ENCODE results near the gene CCDC122.

- TF ChIP-seq, protein P1, sequence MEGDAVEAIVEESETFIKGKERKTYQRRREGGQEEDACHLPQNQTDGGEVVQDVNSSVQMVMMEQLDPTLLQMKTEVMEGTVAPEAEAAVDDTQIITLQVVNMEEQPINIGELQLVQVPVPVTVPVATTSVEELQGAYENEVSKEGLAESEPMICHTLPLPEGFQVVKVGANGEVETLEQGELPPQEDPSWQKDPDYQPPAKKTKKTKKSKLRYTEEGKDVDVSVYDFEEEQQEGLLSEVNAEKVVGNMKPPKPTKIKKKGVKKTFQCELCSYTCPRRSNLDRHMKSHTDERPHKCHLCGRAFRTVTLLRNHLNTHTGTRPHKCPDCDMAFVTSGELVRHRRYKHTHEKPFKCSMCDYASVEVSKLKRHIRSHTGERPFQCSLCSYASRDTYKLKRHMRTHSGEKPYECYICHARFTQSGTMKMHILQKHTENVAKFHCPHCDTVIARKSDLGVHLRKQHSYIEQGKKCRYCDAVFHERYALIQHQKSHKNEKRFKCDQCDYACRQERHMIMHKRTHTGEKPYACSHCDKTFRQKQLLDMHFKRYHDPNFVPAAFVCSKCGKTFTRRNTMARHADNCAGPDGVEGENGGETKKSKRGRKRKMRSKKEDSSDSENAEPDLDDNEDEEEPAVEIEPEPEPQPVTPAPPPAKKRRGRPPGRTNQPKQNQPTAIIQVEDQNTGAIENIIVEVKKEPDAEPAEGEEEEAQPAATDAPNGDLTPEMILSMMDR (conservative IDR thresholded peaks at IDR 0.05 in 1 of 2, IDR thresholded peaks at IDR 0.05 in 1 of 2; ENCODE audit: extremely low read depth in 1 of 2, insufficient read depth in 1 of 2, low read depth in 1 of 2, low read length in 2 of 2): no peak
- no peak for TF ChIP-seq EZH2 (IDR thresholded peaks at IDR 0.05; ENCODE audit: borderline replicate concordance, low read length)
Observed at GRCh38 chr13:43880214-43880855, 795 bp upstream of the CCDC122 start.
